Putamen (tissue), 1 donor: ENCODE data around the gene OXCT1.
"Not testable (repeated sequence)": the region's sequence is repeated elsewhere in the genome, so short reads cannot be mapped to it uniquely, and the experiment has no call there.

ENCODE experiments used
- DNase-seq: peaks from one replicate; pipeline ENCODE4 v3.0.0-alpha.2; 2016; ENCODE audit warnings: low spot score

OXCT1 gene

GRCh38 chr5:41716382-41716781 lies 153.8 kb downstream of the OXCT1 start:
- no peak for DNase-seq

GRCh38 chr5:41714446-41714845 lies 155.8 kb downstream of the OXCT1 start:
- DNase-seq = not testable (repeated sequence)

- DNase-seq = no peak
Measured at GRCh38 chr5:41708604-41708940, 161.7 kb downstream of the OXCT1 start.

GRCh38 chr5:41707853-41708603 lies 162.2 kb downstream of the OXCT1 start:
- no peak for DNase-seq

DNA sequence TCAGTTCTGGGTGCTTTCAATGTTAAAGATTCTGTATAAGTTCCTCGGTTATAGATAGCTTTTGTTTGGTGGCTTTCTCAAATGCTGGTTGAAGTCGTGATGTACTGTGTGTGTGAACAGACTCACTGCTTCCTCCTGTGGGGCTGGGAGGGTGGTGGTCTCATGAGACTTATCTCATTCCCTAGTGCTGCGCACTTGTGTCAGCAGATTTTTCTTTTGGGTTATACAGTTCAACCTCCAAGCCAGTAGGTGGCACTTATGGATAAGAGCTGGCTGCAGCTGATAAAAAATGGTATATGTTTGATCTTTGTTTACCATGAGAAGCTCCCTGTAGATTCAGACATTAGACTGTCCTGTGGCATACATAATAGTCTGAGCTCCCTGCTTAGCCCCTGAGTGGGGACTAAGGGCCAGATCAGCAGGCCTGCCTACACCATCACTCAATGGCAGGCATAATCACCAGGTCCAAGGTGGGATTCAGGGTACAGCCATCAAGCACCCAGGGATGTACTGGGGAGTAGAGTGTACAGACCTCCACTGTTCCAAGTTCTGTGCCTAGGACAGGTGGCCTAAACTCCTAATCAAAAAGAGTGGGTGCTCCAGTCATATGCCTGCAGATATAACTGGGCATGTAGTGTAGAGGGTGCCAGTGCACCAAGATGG lies 174.2 kb downstream of the OXCT1 start:
- DNase-seq = no peak

DNA sequence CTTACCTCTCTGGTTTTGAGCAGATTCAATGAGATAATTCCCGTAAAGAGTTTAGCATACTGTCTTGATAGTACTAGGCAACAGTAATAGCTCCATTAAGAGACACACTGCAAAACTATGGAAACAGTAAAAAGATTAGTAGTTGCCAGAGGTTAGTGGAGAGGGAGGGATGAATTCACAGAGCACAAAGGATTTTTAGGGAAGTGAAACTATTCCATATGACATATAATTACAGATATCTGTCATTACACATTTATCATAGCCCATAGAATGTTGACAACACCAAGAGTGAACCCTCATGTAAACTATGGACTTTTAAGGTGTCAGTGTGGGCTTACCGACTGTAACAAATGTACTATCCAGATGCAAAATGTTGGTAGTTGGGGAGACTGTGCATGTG lies 183.5 kb downstream of the OXCT1 start:
- DNase-seq = no peak

DNA sequence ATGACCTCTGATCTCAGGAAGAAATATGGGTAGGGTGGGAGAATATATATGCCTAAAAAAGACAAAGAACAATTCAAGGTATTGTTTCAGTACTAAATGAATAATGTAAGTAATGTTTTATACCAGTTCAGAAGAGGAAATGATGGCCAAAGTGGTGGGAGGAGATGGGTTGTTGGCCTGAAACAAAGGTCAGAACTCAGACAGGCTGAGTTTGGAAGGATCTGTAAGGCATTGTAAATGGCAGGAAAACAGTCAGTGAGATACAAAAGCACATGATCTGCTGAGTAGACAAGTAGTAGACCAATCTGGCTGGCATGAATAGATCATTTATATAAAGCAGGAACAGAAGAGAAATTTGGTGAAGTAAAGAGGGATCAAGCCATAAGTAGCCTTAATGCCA lies 184.0 kb downstream of the OXCT1 start:
- DNase-seq = no peak

GRCh38 chr5:41683181-41683580 lies 187.0 kb downstream of the OXCT1 start:
- DNase-seq = no peak

- DNase-seq = no peak
Measured at GRCh38 chr5:41682641-41683040, 187.6 kb downstream of the OXCT1 start.

- no peak for DNase-seq
Measured at GRCh38 chr5:41681840-41682239, 188.4 kb downstream of the OXCT1 start.
